Type B pancreatic cell (in vitro differentiated cells): ENCODE results near the gene SLC34A1. TPM values are rescaled to one million over a fixed set of nuclear protein-coding genes. Genes with fewer than 3 reads are reported as not detected.
"Not testable (repeated sequence)": the region's sequence is repeated elsewhere in the genome, so short reads cannot be mapped to it uniquely, and the experiment has no call there.

Source experiments
- DNase-seq: peaks from one replicate; pipeline ENCODE4 v3.0.0; 2021; ENCODE audit warnings: mixed read lengths; ENCODE audit not compliant: unreplicated experiment; ENCODE audit errors: extremely low spot score
- H3K27ac Mint-ChIP-seq: 2 replicates; pipeline ENCODE4 v1.8.0; 2021; ENCODE audit warnings: mild to moderate bottlenecking, mixed read lengths
- H3K27me3 Mint-ChIP-seq: 2 replicates; pipeline ENCODE4 v1.8.0; 2021; ENCODE audit warnings: mixed read lengths
- H3K36me3 Mint-ChIP-seq: 2 replicates; pipeline ENCODE4 v1.8.0; 2021; ENCODE audit warnings: mixed read lengths
- H3K4me1 Mint-ChIP-seq: one replicate; pipeline ENCODE4 v1.8.0; 2021; ENCODE audit warnings: mixed read lengths; ENCODE audit not compliant: unreplicated experiment
- H3K4me3 Mint-ChIP-seq: 2 replicates; pipeline ENCODE4 v1.8.0; 2021; ENCODE audit warnings: mild to moderate bottlenecking, mixed read lengths
- H3K9me3 Mint-ChIP-seq: 2 replicates; pipeline ENCODE4 v1.8.0; 2021; ENCODE audit warnings: mixed read lengths
- CTCF ChIP-seq: fragments of 200-600 bp; sonication (generic); conservative IDR thresholded peaks from 2 replicates; pipeline ENCODE4 v1.5.0; 2021; ENCODE audit warnings: antibody characterized with exemption, mild to moderate bottlenecking
- total RNA-seq: library from RNA; stranded (reverse); gene quantifications from 2 replicates; pipeline ENCODE4 v1.2.1, GENCODE V29; 2021; ENCODE audit warnings: low replicate concordance

SLC34A1 gene
- total RNA-seq, 1 donor from 2014 or later: 0.22 TPM

DNA sequence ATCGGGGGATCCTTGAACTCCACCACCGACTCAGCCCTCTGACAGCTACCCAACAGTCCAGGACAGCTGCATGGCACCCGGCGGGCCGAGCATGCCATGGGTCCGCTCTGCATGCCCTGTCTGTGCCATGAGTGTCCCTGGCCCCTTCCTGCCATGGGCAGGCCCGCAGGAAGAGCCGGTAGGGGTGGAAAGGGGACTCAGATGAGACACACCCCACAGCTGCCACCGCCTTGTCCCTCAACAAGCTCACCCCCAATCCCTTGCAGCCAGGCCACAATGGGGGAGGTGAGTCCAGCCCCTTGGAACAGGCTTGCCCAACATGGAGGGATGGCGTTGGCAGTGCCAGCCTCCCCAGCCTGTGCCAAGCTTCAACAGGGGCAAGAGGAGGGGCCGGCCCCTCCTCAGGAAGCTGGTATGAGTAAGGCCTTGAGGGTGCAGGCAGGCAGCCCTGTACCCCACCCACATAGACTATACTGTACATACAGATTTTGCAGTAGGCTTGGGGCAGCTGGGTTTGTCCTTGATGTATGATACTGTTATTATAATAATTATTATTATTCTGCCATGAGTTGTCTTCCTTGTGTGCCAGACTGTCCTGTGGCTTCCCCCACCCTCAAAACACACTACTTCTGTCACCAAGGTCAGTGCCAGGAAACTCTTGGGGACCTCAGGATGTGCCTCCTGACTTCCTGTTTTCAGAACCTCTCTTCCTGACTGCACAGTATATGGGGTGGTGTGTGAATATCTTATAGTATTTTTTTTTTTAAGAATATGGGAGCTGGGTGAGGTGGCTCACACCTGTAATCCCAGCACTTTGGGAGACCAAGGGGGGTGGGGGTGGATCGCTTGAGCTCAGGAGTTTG lies 12.0 kb upstream of the SLC34A1 start:
- H3K4me1 Mint-ChIP-seq: peaks cover 8% of the 10 kb centered on the region
- no peaks in the 10 kb centered on the region for H3K9me3 Mint-ChIP-seq
- DNase-seq: no peak
- H3K27ac Mint-ChIP-seq: no peak overlapping the region
- peaks cover 6% of the 10 kb centered on the region for H3K27me3 Mint-ChIP-seq
- no peaks in the 10 kb centered on the region for H3K36me3 Mint-ChIP-seq
- H3K4me3 Mint-ChIP-seq: peak overlapping the region; percentile 80
- no peak for TF ChIP-seq CTCF

- H3K9me3 Mint-ChIP-seq: no peaks in the 10 kb centered on the region
- peaks cover 6% of the 10 kb centered on the region for H3K27me3 Mint-ChIP-seq
- no peak for TF ChIP-seq CTCF
- peaks cover 8% of the 10 kb centered on the region for H3K4me1 Mint-ChIP-seq
- H3K27ac Mint-ChIP-seq: no peak overlapping the region
- no peaks in the 10 kb centered on the region for H3K36me3 Mint-ChIP-seq
- no peak overlapping the region for H3K4me3 Mint-ChIP-seq
- DNase-seq: no peak
Observed at GRCh38 chr5:177372910-177373309, 11.3 kb upstream of the SLC34A1 start.

DNA sequence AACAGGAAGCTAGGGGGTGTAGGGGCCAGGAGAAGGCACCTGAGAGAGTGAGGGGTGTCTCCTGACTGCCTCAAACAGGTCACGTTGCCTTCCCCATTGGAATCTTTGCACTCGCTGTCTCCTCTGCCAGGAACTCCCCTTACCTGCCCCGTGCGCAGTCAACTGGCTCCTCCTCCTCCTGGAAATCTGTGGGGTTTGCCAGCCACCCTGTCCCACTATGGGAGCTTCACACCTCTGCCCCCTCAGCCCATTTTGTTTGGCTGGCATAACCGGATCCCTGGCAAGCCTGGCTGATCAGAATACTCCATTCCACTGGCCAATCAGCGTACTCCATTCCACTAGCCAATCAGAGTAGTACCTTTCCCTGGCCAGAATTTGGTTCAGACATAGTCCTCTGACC lies 10.4 kb upstream of the SLC34A1 start:
- H3K27ac Mint-ChIP-seq: no peak overlapping the region
- peaks cover 8% of the 10 kb centered on the region for H3K4me1 Mint-ChIP-seq
- TF ChIP-seq CTCF: no peak
- no peaks in the 10 kb centered on the region for H3K36me3 Mint-ChIP-seq
- no peak for DNase-seq
- H3K27me3 Mint-ChIP-seq: peaks cover 6% of the 10 kb centered on the region
- peak overlapping the region; percentile 16 for H3K4me3 Mint-ChIP-seq
- H3K9me3 Mint-ChIP-seq: no peaks in the 10 kb centered on the region

DNA sequence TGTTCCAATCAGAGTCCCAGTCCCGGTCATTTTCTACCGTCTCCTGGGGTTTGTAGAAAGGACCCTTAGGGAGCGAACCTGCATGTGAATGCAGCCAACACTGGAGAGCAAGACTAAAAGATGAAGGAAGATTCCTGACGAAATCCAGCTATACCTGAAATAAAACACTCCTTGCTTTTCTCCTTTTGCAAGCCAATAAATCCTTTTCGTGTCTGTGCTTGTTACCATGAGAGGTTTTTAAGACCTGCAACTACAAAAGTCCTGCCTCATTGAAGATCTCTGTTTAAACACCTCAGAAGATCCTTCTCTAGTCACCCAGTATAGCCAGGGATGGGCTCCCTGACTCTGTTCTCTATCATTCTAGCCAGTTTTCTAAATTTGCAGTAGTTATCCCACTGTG lies 10.0 kb upstream of the SLC34A1 start:
- DNase-seq: no peak
- peaks cover 2% of the 10 kb centered on the region for H3K27me3 Mint-ChIP-seq
- H3K27ac Mint-ChIP-seq: no peak overlapping the region
- no peak for TF ChIP-seq CTCF
- peaks cover 4% of the 10 kb centered on the region for H3K4me1 Mint-ChIP-seq
- no peaks in the 10 kb centered on the region for H3K36me3 Mint-ChIP-seq
- H3K9me3 Mint-ChIP-seq: no peaks in the 10 kb centered on the region
- peak overlapping the region; percentile 16 for H3K4me3 Mint-ChIP-seq

DNA sequence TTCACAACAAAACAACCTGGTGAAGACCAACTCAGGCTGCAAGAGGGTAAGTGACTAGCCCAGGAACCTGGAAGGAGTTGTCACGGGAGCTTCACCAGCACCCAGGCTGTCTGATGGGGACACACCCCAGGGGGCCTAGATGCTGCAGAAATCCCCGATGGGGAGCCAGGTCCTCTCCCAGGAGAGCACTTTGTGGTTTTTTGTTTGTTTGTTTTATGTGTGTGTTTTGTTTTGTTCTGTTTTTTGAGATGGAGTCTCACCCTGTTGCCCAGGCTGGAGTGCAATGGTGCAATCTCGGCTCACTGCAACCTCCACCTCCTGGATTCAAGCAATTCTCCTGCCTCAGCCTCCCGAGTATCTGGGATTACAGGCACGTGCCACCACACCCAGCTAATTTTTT lies 8.7 kb upstream of the SLC34A1 start:
- H3K27me3 Mint-ChIP-seq, DNase-seq, H3K4me1 Mint-ChIP-seq, H3K9me3 Mint-ChIP-seq, H3K4me3 Mint-ChIP-seq, H3K36me3 Mint-ChIP-seq, H3K27ac Mint-ChIP-seq: not testable (repeated sequence)

GRCh38 chr5:177376107-177376506 lies 8.1 kb upstream of the SLC34A1 start:
- no peaks in the 10 kb centered on the region for H3K27me3 Mint-ChIP-seq
- DNase-seq: no peak
- H3K4me1 Mint-ChIP-seq: peaks cover 1% of the 10 kb centered on the region
- no peaks in the 10 kb centered on the region for H3K36me3 Mint-ChIP-seq
- no peak overlapping the region for H3K27ac Mint-ChIP-seq
- no peaks in the 10 kb centered on the region for H3K9me3 Mint-ChIP-seq
- H3K4me3 Mint-ChIP-seq: no peak overlapping the region
- TF ChIP-seq CTCF: no peak
